Measurements from ENCODE around the gene FAM124A.
A peak's percentile ranks its signal among the peaks of the same experiment; 100 is the strongest.

The FAM124A gene

DNA sequence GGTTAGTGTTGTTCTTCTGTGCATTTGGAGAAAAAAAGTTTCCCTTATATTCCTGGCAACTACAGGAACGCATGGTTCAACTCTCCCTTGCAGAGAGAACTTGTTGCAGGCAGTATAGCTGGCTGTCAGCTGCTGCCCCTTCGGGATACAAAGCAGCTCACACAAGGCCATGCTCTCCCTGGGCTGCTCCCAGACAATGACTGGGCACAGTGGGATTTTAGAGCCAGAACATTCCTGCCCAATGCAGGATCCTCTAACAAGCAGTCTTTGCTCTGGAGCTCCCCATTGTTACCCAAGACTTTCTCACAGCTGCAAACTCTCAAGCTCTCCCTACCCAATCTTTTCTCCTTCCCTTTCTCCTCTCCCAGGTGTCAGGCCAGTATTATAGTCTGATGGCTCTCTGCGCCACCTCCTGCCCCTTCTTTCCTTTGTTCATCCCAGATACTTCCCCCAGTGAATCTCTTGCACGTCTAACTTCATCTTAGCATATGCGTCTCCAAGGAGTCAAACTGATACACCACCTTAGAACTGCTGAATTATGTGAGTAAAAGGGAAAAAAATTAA is 89.8 kb downstream of the FAM124A start:
- DNase-seq, result no peak

DNA sequence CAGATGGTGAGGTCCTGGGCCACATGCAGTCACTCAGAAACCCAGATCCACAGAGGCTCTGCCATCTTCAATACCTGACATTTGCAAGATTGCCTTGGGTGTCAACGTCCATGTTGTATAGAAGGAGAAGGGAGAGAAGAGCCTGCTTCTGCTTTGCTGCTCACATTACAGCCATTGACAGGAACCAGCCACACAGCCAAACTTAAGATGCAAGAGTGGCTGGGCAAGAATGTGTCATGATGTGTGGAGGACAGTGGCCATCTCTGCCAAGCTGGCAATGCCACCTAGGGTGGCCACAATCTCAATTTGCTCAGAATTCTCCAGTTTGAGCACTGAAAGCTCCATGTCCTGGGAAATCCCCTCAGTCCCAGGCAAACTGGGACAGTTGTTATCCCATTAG is 91.4 kb downstream of the FAM124A start:
- no peak for DNase-seq

DNA sequence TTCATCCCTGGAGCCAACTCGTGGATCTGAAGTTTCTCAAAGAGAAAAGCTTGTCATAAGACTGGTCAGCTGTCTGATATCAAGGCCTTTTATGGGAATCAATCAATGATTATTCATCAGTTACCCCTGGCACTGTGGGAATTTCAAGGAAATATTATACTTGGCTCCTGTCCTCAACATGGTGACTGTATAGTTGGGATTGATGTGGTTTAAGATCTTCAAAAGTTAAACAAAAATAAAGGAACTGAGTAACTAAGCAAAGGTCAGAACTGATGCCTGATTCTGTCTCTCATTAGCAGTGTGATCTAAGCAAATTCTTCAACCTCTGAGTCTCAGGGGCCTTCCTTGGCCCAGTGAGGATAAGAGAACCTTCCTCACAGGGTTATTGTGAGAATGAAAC is 95.1 kb downstream of the FAM124A start:
- no peak for DNase-seq

- no peak for DNase-seq
These were observed 95.8 kb downstream of the FAM124A start for GRCh38 chr13:51318015-51318414.

DNA sequence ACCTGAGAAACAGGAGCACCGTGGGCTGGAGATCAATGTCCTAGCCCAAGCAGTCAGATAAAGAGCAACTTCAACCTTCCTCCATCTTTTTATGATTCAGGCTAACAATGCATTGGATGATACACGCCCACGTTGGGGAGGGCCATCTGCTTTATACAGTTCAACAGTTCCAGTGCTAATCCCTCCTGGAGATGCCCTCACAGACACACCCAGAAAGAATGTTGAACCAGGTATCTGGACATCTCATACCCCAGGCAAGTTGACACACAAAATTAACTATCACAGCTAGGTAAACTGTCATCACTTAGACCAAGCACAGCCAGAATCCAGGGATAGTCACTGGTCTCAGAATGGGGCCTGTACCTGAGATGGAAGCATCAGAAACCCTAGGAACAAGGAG is 96.7 kb downstream of the FAM124A start:
- DNase-seq, result no peak

DNA sequence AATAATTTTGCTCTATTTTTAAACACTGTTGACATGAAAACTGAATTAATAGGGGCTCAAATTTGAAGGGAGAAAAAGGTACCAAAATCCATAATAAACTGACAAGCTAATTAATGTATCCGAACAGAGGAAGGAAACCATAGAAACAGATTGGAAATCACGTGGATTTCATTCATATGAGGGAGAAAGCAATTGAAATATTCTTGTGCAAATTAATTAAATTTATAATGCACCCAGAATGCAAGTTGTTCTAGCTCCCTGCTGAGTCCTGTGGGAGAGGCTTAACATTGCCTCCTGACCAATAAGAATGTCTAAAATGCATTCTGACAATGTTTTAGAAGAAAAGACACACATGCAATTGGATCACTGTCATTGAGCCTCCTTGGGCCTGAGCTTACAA is 99.6 kb downstream of the FAM124A start:
- no peak for DNase-seq

- DNase-seq, result no peak
These were observed 100.6 kb downstream of the FAM124A start for GRCh38 chr13:51322826-51323225.

- DNase-seq, result peak; percentile 68
These were observed 101.8 kb downstream of the FAM124A start for GRCh38 chr13:51323824-51324511.

DNA sequence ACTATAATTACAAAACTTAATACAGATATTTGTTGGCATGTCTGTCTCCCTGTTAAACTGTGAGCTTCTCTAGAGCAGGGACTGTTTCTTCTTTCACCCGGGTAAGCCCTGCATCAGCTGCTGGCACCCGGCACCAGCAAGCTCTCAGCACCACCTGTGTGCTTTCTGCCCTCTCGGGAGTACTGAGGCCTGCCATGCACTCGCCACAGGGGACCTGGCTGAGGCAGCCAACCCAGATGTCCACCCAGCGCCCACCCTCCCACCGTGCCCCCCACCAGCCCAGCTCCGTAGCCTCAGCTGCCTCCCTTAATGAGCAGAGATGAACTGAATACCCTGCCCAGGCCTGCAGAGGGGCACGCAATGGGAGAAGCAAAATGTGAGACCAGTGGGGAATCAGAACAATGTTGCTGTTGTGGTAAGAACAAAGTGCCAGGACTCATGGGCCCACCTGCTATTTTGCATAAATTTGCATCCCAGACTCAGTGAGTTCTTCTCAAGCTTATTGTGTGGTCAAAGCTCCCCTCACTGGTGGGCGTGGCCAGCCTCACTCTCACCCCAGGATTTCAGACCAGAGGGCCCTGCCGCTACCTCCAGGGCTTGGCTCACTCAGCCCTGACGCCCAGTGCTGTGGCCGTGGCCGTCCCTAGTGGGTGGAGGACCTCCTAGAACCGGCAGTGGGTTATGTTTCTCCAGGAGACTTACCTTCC is 102.7 kb downstream of the FAM124A start:
- peak; percentile 99 for DNase-seq

GRCh38 chr13:51325837-51326236 is 103.6 kb downstream of the FAM124A start:
- no peak for DNase-seq

- DNase-seq, result no peak
These were observed 104.6 kb downstream of the FAM124A start for GRCh38 chr13:51326777-51327176.

DNA sequence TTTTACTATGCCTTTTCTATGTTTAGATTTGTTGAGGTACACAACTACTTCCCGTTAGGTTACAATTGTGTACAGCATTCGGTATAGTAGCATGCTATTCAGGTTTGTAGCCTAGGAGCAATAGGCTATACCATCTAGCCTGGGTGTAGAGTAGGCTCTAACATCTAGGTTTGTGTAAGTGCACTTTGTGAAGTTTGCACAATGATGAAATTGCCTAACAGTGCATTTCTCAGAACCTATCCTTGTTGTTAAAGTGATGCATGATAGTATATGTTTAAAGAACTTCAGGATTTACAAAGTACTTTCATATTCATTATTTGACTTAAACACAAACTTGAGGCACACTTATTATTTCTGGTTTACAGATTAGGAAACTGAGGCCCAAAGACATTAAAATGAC is 105.8 kb downstream of the FAM124A start:
- DNase-seq, result no peak

- no peak for DNase-seq
These were observed 106.3 kb downstream of the FAM124A start for GRCh38 chr13:51328488-51328887.

DNA sequence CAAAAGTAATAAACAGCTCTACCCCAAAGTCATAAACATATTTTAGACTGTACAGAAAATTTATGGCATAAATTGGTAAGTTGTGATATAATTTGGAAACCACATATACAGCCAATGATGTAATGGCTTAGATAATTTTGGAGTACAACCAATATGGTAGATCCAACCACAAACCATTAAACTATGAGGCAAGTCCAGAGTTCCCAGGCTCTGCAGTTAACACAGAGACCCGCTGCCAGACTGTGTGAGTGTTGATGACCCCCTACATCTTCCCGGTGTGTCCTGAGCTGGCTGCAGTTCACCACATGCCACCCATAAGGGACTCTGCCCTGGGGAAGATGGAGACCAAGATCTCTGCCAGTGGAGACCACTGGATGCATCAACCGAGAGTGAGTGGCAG is 107.4 kb downstream of the FAM124A start:
- DNase-seq, result no peak

GRCh38 chr13:51330791-51331190 is 108.6 kb downstream of the FAM124A start:
- no peak for DNase-seq

DNA sequence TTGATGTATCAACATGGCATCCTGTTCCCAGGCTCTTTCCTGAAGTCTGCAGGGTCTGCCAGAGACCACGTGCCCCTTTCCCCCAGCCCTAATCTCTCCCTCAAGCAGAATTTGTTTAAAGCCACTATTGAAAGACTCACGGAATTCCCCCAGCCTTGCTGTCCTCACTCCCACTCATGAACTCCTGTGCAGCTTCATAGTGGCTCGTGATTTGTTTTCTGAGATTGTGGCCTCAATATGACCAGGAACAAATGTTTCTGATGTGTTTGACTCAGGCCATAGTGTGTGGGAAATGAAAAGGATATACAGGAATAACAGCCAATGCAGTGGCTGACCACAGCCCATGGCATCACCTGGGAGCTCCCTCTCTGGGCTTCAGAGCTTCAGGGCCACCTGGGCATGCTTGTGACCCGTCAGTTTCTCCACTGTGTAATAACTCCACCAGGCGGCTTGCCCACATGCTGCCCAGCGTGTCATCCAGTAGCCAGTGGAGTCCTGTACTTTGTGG is 109.2 kb downstream of the FAM124A start:
- no peak for DNase-seq

- no peak for DNase-seq
These were observed 110.6 kb downstream of the FAM124A start for GRCh38 chr13:51332566-51333361.

DNA sequence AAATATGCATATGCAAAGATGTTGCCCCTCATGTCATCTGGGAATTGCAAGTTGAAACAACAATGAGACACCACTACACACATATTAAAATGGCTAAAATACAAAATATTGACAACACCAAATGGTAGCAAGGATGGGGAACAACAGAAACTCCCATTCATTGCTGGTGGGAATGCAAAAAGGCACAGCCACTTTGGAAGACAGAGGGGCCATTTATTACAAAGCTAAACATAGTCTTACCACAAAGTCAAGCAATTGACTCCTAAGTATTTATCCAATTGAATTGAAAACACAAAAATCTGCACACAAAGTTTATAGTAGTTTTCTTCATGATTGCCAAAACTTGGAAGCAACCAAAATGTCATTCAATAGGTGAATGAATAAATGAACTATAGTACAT is 111.2 kb downstream of the FAM124A start:
- DNase-seq, result no peak

DNA sequence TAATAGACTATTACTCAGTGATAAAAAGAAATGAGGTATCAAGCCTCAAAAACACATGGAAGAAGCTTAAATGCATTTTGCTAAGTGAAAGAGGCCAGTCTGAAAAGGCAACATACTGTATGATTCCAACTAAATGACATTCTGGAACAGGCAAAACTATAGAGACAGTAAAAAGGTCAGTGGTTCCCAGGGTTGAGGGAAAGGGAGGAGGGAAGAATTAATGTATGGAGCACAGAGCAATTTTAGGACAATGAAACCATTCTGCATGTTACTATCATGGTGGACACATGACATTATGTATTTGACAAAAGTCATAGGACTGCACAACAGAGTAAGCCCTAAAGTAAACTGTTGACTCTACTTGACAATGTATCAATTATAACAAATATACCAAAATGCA is 111.6 kb downstream of the FAM124A start:
- DNase-seq, result no peak
